Uterus (tissue), 2 donors: ENCODE results near the gene CLN5.

Experiments
- POLR2A ChIP-seq, 2 donors: fragments of 450-650 bp; IDR thresholded peaks; one replicate each; pipeline ENCODE4 v1.6.1; 2016; ENCODE audit warnings: antibody characterized with exemption in 2 of 2, mild to moderate bottlenecking in 1 of 2, moderate library complexity in 1 of 2
- TF ChIP-seq, protein P1 (sequence below), 4 experiments: fragments of 200-600 bp in 2 of 4; fragments of 450-650 bp in 2 of 4; sonication (generic) in 2 of 4; IDR thresholded peaks; one replicate each; pipeline ENCODE4 v1.5.1; 2016 to 2019; ENCODE audit warnings: antibody characterized with exemption in 4 of 4, mild to moderate bottlenecking in 2 of 4, moderate library complexity in 1 of 4

DNA sequence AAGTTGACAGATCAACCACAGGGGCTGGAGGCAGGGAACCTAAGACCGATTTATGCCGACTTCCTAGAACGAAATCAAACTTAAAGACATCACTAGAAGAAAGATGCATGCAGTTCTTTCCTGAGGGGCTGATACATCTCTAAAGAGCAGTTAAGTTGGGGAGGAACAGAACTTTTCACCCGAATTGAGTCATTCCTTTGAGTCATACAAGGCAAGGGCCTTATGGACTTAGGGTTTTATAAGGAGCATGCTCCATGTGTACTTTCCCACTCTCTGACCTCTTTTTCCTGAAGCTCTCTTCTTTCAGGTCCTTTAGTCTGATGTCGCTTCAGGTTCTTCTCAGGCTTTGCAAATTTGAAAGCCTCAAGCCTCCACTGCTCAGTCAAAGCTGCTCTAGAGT lies 43.0 kb downstream of the CLN5 start:
- TF ChIP-seq, protein P1, sequence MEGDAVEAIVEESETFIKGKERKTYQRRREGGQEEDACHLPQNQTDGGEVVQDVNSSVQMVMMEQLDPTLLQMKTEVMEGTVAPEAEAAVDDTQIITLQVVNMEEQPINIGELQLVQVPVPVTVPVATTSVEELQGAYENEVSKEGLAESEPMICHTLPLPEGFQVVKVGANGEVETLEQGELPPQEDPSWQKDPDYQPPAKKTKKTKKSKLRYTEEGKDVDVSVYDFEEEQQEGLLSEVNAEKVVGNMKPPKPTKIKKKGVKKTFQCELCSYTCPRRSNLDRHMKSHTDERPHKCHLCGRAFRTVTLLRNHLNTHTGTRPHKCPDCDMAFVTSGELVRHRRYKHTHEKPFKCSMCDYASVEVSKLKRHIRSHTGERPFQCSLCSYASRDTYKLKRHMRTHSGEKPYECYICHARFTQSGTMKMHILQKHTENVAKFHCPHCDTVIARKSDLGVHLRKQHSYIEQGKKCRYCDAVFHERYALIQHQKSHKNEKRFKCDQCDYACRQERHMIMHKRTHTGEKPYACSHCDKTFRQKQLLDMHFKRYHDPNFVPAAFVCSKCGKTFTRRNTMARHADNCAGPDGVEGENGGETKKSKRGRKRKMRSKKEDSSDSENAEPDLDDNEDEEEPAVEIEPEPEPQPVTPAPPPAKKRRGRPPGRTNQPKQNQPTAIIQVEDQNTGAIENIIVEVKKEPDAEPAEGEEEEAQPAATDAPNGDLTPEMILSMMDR (IDR thresholded peaks at IDR 0.05), result no peak
- no peak for TF ChIP-seq POLR2A (IDR thresholded peaks at IDR 0.05)
